BE2C (cell line): ENCODE data around the gene CDKN2D.
A peak's percentile ranks its signal among the peaks of the same experiment; 100 is the strongest.

Experiments
- DNase-seq: peaks from one replicate; pipeline ENCODE4 v3.0.0-alpha.2; 2020
- H3K27me3 ChIP-seq: fragments of 250-450 bp; sonication (Bioruptor Pico); 2 replicates; pipeline ENCODE4 v1.5.1; 2020; ENCODE audit warnings: mild to moderate bottlenecking
- H3K36me3 ChIP-seq: fragments of 250-450 bp; sonication (Bioruptor Pico); 2 replicates; pipeline ENCODE4 v1.5.1; 2020; ENCODE audit warnings: mild to moderate bottlenecking
- H3K4me1 ChIP-seq: fragments of 250-450 bp; sonication (Bioruptor Pico); 2 replicates; pipeline ENCODE4 v1.5.1; 2020
- H3K4me3 ChIP-seq: 2 replicates; pipeline ENCODE4 v1.5.1; 2011; ENCODE audit warnings: low read depth, low read length
- H3K9me3 ChIP-seq: fragments of 250-450 bp; sonication (Bioruptor Pico); 2 replicates; pipeline ENCODE4 v1.5.1; 2020
- CTCF ChIP-seq: IDR thresholded peaks from 2 replicates; pipeline ENCODE4 v1.5.1; 2012; ENCODE audit warnings: mild to moderate bottlenecking, low read depth, low read length

Gene CDKN2D

GRCh38 chr19:10583036-10583776 is 14.4 kb upstream of the CDKN2D start:
- Histone ChIP-seq H3K9me3 (no peaks in the 10 kb centered on the region), H3K36me3 (no peaks in the 10 kb centered on the region), H3K27me3 (peaks cover 16% of the 10 kb centered on the region), H3K4me3 (no peak overlapping the region), H3K4me1 (no peaks in the 10 kb centered on the region)
- no peak for DNase-seq
- TF ChIP-seq CTCF, result no peak

GRCh38 chr19:10582091-10582490 is 13.3 kb upstream of the CDKN2D start:
- no peaks in the 10 kb centered on the region for H3K4me1 ChIP-seq
- H3K27me3 ChIP-seq, result peaks cover 7% of the 10 kb centered on the region
- H3K4me3 ChIP-seq, result no peak overlapping the region
- no peaks in the 10 kb centered on the region for H3K9me3 ChIP-seq
- no peak for TF ChIP-seq CTCF
- H3K36me3 ChIP-seq, result no peaks in the 10 kb centered on the region
- DNase-seq, result no peak

GRCh38 chr19:10580979-10581631 is 12.3 kb upstream of the CDKN2D start:
- Histone ChIP-seq H3K36me3 (no peaks in the 10 kb centered on the region), H3K9me3 (no peaks in the 10 kb centered on the region), H3K4me3 (peak overlapping the region; percentile 39), H3K27me3 (no peaks in the 10 kb centered on the region; the same call in 1 of the 2 replicates), H3K4me1 (no peaks in the 10 kb centered on the region)
- peak; percentile 100 for TF ChIP-seq CTCF
- DNase-seq, result peak; percentile 91

GRCh38 chr19:10577951-10578350 is 9.2 kb upstream of the CDKN2D start:
- no peak for TF ChIP-seq CTCF
- Histone ChIP-seq H3K4me3 (no peak overlapping the region), H3K4me1 (no peaks in the 10 kb centered on the region), H3K9me3 (no peaks in the 10 kb centered on the region), H3K27me3 (no peaks in the 10 kb centered on the region), H3K36me3 (no peaks in the 10 kb centered on the region)
- DNase-seq, result no peak

GRCh38 chr19:10575011-10575716 is 6.4 kb upstream of the CDKN2D start:
- TF ChIP-seq CTCF, result no peak
- Histone ChIP-seq H3K4me3 (no peak overlapping the region), H3K9me3 (no peaks in the 10 kb centered on the region), H3K36me3 (no peaks in the 10 kb centered on the region), H3K27me3 (no peaks in the 10 kb centered on the region), H3K4me1 (no peaks in the 10 kb centered on the region)
- DNase-seq, result no peak
